PC-3 (cell line): ENCODE results near the gene CA6.

Experiments
- CTCF ChIP-seq: fragments of 300-600 bp; sonication (generic); conservative IDR thresholded peaks from 2 replicates; pipeline ENCODE4 v1.5.1; 2017; ENCODE audit warnings: antibody characterized with exemption, low read depth, mild to moderate bottlenecking, low read length
- EZH2 ChIP-seq: fragments of 300-600 bp; sonication (generic); IDR thresholded peaks from one replicate; pipeline ENCODE4 v1.6.1; 2017; ENCODE audit warnings: antibody characterized with exemption, mild to moderate bottlenecking, low read length; ENCODE audit not compliant: unreplicated experiment
- EZH2phosphoT487 ChIP-seq: fragments of 300-600 bp; sonication (generic); IDR thresholded peaks from 2 replicates; pipeline ENCODE4 v1.6.1; 2018; ENCODE audit warnings: mild to moderate bottlenecking, antibody characterized with exemption, low read length, borderline replicate concordance

GRCh38 chr1:9004700-9005394 is 59.2 kb downstream of the CA6 start:
- TF ChIP-seq CTCF (peak; percentile 92), EZH2phosphoT487 (no peak), EZH2 (no peak)
